HG02610 (cell line): Measurements from ENCODE around the gene TMEM207.

ENCODE experiments used
- ATAC-seq: cut with Tn5 transposase; IDR thresholded peaks from one replicate; pipeline ENCODE4 v1.9.1; 2021; ENCODE audit warnings: mild to moderate bottlenecking, moderate library complexity; ENCODE audit not compliant: unreplicated experiment

TMEM207 gene

DNA sequence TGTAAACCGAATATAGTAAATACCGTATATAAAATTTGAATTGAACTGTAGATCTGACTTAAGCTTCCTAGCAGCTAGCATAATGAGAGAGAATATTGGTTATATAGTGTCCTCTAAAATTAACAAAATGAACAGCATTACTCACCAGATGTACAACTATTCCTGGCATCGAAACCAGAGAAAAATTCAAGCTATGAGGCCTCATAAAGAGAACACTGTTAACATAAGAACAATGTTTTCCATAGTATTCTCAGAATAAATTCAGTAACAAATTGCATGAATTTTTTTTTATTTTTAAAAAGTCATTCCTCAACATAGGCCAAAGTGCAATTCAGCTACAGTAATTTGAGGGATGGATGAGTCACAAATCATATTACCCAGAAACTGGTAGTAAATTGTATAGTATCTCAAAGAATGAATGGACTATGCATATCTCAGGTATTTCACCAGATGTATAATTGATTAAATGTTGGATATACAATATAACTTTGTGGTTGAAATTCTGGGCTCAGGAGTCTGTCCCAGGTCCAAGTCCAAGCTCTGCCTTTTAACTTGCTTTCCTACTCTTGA, 5.0 kb downstream of the TMEM207 start:
- ATAC-seq = no peak

DNA sequence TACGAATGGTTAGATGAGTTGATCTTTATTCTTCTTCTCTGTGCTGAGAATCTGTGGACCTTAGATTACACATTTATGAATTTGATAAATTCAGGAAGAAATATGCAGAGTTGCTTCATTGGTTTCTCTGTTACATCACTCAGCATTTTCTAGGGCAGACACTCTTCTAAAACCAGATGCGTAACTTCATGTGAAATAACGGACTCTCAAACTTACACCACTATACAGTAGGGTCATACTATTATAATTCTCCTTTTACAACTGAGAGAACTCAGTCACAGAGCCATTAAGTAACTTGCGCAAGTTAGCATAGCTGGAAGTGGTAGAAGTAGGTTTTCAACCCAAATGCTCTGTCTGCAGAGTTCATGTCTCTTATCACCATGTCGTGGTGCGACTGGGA, 5.7 kb downstream of the TMEM207 start:
- no peak for ATAC-seq

DNA sequence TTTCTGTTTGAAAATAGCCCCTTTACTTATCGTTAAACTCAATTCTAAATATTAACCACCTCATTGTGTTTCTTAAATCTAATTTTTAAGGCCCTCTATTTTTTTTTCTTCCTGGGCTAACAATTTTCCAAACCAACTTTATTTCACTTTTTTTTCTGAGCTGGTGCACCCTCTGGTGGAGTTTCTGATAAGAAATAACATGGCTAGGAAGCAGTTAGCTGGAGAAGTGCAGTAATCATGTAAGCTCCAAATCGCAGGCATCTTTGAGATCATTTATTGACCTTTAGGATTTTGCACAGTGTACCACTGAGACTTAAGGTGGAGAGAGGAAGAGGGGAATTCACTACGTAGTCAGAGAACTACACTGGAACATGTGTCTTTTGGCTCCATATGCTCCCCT, 6.4 kb downstream of the TMEM207 start:
- no peak for ATAC-seq

DNA sequence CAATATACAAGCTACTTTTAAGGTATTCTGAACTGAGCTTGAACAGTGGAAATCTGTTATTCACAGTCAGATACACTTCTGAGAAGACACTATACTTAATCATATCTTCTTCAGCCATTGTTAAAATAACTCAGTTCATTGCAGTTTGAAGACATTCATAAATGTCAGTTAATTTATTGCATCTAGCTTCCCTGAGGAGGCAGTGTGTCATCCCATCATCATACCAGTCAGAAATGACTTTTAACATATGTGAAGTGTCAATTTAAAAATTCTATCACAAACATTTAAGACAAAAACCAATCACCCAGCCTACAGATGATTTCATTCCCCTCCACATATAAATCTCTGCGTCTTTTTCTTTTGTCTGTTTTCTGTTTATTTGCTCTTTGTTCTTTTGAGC, 7.5 kb downstream of the TMEM207 start:
- no peak for ATAC-seq

DNA sequence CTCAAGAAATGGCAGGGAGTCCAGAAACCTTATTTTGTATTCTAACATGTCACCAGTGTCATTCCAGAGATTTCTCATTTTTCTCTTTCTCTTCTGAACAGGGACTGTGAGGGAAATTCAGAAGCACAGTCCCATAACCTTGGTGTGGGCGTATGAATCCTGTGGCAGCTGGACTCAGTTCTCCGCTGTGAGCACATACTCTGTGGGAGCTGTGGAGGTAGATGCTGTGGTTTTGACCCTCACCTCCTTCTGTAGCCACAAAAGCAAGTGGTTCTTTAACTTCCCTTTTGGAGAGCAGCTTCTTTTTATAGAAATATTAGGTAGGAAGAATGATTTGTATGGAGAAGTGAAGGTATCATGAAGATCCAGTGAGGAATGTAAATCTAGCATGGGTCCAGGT, 13.4 kb downstream of the TMEM207 start:
- ATAC-seq = no peak

DNA sequence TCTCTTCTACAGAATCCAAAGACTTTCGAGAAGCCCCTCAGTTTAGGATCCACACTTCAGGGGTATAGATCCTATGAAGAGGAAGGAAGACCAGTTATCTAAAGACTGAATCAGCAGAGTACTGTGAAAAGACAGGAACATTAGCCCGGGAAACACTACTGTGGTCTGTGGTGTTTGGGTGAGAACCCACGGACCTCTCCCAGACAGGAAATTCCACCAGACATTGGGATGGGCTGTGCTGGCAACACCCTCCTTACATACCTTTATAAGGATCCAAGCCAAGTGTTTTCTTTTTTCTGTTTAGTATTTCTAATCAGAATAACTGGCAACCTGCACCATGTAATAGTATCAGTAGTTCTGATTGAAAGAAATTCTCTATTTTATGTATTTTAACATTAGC, 14.1 kb downstream of the TMEM207 start:
- ATAC-seq = no peak

DNA sequence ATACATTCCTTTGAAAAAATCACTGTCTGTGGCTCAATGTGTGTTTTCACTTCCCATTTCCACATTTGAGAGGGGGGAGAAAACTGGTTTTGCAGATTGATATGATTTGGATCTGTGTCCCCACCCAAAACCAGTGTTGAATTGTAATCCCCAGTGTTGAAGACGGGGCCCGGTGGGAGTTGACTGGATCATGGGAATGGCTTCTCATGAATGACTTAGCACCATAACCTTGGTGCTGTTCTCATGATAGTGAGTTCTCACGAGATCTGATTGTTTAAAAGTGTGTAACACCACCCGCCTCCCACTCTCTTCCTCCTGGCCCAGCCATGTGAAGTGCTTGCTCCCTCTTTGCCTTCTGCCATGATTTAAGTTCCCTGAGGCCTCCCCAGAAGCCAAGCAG, 16.1 kb downstream of the TMEM207 start:
- no peak for ATAC-seq

DNA sequence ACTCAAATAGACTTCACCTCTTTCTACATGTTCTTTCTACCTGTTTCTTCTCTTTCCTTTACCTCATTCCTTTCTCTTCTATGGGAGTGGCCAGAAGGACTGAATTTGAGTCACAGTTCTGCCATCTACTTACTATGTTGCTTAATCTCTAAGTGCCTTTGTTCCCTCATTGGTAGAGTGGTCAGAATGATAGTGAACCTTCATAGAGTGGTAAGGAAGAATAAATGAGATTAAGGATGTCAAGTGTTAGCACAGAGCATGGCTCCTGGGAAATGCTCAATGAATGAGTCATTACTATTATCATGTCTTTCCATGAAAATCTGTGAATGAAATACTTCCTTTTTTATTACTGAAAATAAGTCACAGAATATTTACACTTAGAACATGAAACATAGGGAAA, 17.5 kb downstream of the TMEM207 start:
- no peak for ATAC-seq

DNA sequence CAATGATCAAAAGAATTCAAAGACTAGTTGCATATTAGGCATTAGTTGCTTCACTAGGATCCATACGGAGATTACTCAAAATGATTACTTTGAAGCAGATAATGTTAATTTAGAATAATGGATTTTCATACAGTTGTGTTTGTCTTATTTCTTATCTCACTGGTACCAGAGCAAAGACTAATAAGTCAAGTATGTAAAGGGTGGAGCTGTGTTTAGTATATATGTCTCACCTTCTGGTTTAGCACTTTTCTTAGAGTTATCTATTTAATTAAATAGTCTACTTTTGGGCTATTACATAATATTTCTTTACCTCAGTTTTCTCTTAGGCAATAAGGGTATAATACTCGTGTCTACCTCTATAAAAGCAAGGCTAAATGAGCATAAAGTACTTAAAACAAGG, 18.8 kb downstream of the TMEM207 start:
- no peak for ATAC-seq

DNA sequence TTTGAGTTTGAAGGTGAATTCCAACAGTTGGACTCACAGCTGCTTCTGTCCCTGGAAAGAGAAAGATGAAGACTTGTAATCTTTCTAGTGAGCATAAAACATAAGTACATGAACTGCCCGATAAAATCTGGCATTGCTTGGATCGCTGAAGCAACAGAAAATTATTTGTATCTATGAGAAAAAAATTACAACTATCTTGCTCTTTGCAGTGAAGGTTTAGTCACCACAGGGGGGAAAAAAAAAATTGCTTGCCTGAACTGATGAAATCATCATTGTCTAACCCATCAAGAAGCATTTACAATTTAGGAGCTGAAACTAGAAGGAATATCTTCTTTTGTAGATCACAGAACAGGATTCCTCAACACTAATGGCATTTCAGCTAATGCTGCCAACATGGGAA, 20.0 kb downstream of the TMEM207 start:
- ATAC-seq = no peak

DNA sequence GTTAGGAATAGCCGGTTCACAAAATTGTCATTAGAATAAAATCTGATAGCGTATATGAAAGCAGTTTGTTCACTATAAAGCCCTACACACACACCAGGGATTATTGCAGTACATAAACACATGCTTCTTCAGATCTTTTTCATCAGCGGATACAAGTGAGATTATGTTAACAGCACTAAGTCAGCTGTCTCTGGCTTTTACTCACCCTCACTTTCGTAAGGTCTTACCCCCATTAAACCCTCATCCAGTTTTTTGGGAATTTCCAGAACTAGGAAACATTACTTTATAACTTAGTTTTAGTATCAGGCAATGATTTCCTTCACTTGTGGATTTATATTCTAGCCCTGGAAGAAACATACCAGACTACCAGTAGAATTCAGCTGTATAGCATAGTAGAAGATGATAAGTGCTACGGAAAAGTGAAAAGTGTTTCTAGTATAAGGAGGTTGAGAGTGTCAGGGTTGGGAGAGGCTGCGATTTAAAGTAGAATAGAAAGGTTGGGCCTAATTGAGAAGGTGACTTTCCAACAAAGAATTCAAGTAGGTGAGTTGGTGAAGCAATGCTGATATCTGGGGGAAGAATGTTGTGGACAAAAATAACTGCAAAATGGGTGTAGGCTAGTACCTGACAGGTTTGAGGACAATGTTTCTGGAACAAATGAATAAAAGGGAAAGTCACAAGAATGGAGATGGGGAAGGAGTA, 22.7 kb downstream of the TMEM207 start:
- no peak for ATAC-seq

DNA sequence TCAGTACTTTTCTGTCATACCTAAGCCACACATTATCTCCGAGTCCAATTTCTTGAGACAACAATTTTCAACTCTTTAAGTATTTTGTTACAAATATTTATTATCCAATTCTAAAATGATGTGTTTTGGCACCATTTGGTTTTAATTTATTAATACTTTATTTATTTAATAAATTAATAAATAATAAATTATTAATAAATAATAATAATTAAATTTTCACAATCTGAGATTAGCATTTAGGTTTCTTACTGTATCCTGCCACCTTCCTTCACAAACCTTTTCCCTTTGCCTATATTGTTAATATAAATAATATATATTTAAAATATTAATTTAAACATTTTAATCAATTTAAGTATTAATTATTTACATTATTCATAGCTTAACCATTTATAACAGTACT, 23.9 kb downstream of the TMEM207 start:
- ATAC-seq = no peak

DNA sequence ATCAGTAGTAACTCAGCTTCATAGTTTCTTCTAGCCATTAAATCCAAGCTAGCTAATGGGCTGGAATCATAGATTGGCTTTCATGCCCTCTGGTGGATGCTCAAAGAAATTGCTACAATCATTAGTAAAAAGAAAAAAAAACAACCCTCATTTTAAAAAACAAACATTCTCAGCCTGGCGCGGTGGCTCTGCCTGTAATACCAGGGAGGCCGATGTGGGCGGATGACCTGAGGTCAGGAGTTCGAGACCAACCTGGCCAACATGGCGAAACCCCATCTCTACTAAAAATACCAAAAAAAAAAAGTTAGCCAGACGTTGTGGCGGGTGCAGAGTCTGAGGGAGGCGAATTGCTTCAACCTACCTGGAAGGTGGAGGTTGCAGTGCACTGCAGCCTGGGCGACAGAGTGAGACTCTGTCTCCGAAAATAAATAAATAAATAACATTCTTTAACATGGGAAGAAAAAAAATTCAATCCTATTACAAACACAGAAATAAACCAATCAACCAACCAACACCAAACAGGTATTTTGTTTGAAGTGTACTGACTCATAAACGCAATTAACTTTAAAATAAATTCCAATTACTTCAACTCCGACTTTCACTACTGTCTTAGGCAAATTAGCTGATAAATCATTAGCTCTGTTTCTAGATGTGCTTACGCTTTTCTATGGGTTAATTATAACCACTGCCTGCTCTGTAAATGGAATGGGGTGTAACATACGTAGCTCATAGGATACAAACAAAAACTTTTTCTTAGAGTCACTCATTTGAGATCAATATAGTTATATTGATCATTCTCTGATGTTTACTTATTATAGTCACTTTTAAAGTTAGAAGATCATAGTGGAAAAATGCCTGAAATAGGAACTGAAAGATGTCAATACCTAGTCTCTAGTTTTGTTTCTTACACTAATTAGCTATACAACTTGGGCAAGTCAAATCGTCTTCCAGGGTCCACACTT, 24.9 kb downstream of the TMEM207 start:
- peak; percentile 66 for ATAC-seq

DNA sequence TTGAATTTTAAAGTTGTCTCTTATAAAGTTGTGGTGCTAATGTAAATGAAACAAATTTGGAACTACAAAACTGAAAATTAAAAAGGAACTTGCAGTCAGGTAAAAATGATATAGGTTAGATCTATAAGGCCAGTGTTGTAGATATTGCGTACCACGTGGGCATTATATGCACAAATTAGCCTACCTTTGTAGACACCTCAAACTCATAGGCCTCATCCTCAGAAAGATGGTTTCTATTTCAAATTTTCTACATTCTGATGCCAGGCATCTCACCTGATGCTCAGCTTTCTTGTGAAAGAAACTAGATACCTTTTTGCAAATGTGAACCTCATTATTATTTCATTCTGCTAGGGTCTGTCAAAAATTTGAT, 25.6 kb downstream of the TMEM207 start:
- ATAC-seq = no peak

DNA sequence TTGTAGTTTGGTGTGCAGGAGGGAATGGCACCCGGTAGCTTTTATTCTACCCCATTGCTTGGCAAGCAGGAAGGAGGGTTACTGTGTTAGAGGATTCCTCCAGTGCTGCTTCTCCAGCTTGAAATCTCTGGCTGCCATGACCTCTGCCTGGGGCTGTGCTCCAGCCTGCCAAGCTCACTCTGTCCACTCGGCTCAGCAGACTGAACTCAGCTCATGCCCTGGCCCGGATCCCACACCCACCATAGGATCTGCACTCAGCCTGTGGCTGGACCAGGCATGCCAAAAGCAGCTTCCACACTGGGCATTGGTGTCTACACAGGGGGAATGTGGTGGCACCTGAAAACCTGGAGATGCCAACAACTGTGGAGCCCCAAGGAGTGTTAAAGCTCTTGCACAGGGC, 35.4 kb downstream of the TMEM207 start:
- no peak for ATAC-seq

DNA sequence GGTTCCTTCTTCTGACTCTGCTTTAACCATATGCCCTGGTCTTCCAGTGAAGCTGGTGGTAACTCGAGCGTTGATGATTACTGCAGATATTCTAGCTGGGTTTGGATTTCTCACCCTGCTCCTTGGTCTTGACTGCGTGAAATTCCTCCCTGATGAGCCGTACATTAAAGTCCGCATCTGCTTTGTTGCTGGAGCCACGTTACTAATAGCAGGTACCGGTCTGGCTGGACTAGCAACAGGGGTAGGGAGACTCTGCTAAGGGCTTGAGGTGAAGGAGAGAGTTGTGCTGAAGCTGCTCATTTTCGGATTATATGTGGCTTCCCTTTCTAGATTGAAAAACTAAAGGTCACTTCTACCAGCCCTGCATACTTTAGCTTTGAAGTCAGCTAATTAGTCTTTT, 45.0 kb downstream of the TMEM207 start:
- no peak for ATAC-seq

DNA sequence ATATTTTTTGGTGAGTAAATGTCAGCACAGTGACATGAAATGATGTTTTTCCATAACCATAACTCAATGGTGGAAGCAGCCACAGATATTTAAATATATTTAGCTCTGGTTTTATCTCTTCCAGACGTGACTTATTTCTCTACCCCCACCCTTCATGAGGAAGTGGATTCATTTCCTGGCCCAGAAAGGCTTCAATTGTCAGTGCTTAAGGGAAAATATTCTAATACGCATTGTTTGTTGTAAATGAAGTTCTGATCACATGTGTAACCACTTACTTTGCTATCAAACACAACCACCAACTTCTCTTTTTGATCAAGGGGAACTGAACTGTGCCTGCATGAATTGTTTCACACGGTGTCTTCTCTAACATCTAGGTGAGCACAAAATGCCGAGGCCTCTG, 47.7 kb downstream of the TMEM207 start:
- no peak for ATAC-seq

DNA sequence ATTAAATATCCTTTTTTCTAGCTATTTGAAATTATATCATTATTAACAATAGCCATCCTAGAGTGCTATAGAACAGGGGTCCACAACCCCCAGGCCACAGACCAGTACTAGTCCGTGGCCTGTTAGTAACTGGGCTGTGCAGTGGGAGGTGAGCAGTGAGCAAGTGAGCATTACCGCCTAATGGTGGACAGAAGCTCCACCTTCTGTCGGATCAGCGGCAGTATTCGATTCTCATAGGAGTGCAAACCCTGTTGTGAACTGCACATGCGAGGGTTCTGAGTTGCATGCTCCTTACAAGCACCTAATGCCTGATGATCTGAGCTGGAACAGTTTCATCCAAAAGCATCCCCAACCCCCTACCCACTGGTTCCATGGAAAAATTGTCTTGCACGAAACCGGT, 50.0 kb downstream of the TMEM207 start:
- no peak for ATAC-seq

DNA sequence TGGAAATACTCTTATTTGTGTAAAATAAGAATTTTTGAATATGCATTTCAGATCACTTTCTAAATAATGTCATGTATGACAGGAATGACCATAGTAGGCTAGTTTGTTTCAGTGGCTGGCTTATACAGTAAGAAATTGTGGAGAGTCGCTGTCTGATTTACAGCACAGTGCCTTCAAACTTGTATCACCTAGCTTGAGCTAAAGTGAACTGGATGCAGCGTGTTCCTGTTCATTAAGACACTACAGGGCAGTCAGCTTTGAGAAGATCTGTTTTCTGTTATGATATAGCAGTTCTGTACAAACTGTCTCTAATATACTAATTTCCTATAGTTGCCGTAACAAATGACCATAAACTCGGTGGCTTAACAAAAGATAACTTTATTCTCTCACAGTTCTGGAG, 51.8 kb downstream of the TMEM207 start:
- no peak for ATAC-seq

DNA sequence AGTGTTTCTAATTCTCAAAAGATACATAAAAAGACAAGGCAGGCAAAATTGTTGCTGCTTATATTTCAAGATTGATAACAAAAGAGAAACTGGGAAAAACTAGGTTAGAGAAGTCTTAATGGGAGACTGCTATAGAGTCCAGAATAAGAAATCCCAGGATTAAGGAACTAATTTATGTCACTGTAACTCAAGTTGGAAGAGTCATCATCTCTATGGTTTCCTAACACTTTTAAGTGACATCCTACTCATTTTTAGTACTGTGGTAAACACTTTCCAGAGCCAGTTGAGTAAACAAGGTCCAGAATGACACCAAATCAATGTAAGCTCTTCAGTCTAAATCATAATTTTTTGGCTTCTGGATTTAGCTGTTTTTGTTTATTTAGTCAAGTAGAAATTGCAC, 53.7 kb downstream of the TMEM207 start:
- no peak for ATAC-seq

DNA sequence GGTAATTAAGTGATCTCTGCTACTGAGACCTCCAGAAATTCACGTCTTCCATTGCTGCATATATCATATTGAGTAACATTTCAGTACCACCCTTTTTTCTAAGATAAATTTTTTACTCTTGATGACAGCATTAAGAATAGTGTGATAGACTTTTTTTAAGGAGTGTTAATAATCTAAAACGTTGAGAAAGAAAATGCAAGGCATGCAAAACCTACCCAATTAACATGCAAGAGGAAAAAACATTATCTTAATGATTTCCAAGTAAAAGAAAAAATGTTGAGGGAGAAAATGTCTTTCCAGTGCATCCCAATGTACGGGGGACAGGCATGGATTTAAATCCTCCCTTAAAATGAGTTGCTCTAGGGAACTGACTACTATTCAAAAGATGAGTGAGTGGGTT, 61.0 kb downstream of the TMEM207 start:
- ATAC-seq = no peak

DNA sequence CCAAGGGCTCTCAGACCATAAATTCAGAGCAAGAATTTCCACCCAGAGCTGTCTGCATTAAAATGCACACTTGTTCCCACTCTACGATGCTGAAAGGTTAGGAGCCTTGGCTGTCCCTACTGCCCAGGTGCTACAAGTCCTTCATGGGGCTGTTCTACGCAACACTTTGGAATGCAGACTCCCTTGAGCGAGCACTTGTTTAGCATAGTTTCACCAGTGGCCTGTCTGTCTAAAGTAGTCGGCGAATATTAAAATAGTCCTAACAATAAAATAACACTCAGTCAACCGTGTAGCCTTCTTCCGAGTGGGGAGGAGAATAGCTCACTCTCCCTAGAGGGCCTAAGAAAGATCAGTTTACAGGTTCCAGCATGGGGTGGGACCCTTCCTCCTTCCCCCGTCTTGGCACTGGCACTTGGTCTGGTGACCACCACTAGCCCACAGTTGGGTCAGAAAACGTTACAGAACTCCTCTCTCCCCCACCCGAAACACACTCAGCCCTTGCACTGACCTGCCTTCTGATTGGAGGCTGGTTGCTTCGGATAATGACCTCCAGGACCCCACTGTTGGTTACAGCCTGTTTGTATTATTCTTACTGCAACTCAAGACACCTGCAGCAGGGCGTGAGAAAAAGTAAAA, 62.0 kb downstream of the TMEM207 start, which contains the start of gene CLDN16:
CLDN16 (plus strand) TSS at position 586 of the 636 bp plus-strand sequence. CDS start 167 bp downstream, outside the sequence.
- no peak for ATAC-seq
